IMR-90 (cell line): ENCODE data around the gene CELF6.

Source experiments
- BHLHE40 ChIP-seq: fragments of 150-350 bp; IDR thresholded peaks from 2 replicates; pipeline ENCODE4 v1.6.1; 2016; ENCODE audit warnings: mild to moderate bottlenecking, low read depth, low read length
- CEBPB ChIP-seq: IDR thresholded peaks from 2 replicates; pipeline ENCODE4 v1.6.1; 2012; ENCODE audit warnings: low read depth, low read length, improper control_type of control experiment
- CTCF ChIP-seq: conservative IDR thresholded peaks from 2 replicates; pipeline ENCODE4 v1.5.1; 2012; ENCODE audit warnings: mild to moderate bottlenecking, low read depth, low read length, improper control_type of control experiment
- FOS ChIP-seq: fragments of 150-350 bp; IDR thresholded peaks from 2 replicates; pipeline ENCODE4 v1.6.1; 2016; ENCODE audit warnings: low read depth, low read length
- MXI1 ChIP-seq: IDR thresholded peaks from 2 replicates; pipeline ENCODE4 v1.6.1; 2012; ENCODE audit warnings: low read depth, mild to moderate bottlenecking, low read length, moderate library complexity, borderline replicate concordance
- POLR2A ChIP-seq: IDR thresholded peaks from 2 replicates; pipeline ENCODE4 v1.6.1; 2012; ENCODE audit warnings: mild to moderate bottlenecking, low read depth, low read length
- RAD21 ChIP-seq: IDR thresholded peaks from 2 replicates; pipeline ENCODE4 v1.6.1; 2012; ENCODE audit warnings: low read length, improper control_type of control experiment
- RCOR1 ChIP-seq: IDR thresholded peaks from 2 replicates; pipeline ENCODE4 v1.6.1; 2012; ENCODE audit warnings: mild to moderate bottlenecking, low read length, improper control_type of control experiment; ENCODE audit not compliant: insufficient replicate concordance
- SMC3 ChIP-seq: fragments of 150-350 bp; IDR thresholded peaks from 2 replicates; pipeline ENCODE4 v1.6.1; 2016; ENCODE audit warnings: low read depth, mild to moderate bottlenecking, antibody characterized with exemption, low read length, moderate library complexity

- TF ChIP-seq CTCF (no peak), POLR2A (no peak), SMC3 (no peak), RAD21 (no peak), MXI1 (no peak), BHLHE40 (no peak), CEBPB (no peak), FOS (no peak), RCOR1 (no peak)
Observed at GRCh38 chr15:72313448-72313840, 6.5 kb downstream of the CELF6 start.
